H9 (cell line): ENCODE data around the gene COQ4. TPM values are rescaled to one million over a fixed set of nuclear protein-coding genes. Genes with fewer than 3 reads are reported as not detected.

ENCODE experiments used
- DNase-seq: peaks from one replicate; pipeline ENCODE4 v3.0.0-alpha.2; 2017
- H2AFZ ChIP-seq: one replicate; pipeline ENCODE4 v1.6.1; 2013; ENCODE audit warnings: mild to moderate bottlenecking, low read length, control low read depth, moderate library complexity
- H2AK5ac ChIP-seq: 2 replicates; pipeline ENCODE4 v1.6.1; 2013; ENCODE audit warnings: low read length, control low read depth, mixed read lengths; ENCODE audit not compliant: insufficient read length
- H2BK120ac ChIP-seq: one replicate; pipeline ENCODE4 v1.6.1; 2013; ENCODE audit warnings: low read depth, mild to moderate bottlenecking, low read length, control low read depth, inconsistent platforms; ENCODE audit not compliant: poor library complexity, severe bottlenecking
- H2BK12ac ChIP-seq: 2 replicates; pipeline ENCODE4 v1.6.1; 2013; ENCODE audit warnings: low read length, control low read depth, mixed read lengths, low read depth; ENCODE audit not compliant: insufficient read length
- H2BK15ac ChIP-seq: 2 replicates; pipeline ENCODE4 v1.6.1; 2013; ENCODE audit warnings: low read depth, low read length, control low read depth
- H2BK20ac ChIP-seq: one replicate; pipeline ENCODE4 v1.6.1; 2013; ENCODE audit warnings: low read depth, mild to moderate bottlenecking, low read length, control low read depth, inconsistent platforms; ENCODE audit not compliant: poor library complexity, severe bottlenecking
- H2BK5ac ChIP-seq: 2 replicates; pipeline ENCODE4 v1.6.1; 2013; ENCODE audit warnings: low read length, control low read depth, mixed read lengths; ENCODE audit not compliant: insufficient read length
- H3K14ac ChIP-seq: 2 replicates; pipeline ENCODE4 v1.6.1; 2013; ENCODE audit warnings: low read length, control low read depth; ENCODE audit not compliant: insufficient read depth
- H3K18ac ChIP-seq: 2 replicates; pipeline ENCODE4 v1.6.1; 2013; ENCODE audit warnings: low read depth, mild to moderate bottlenecking, mixed read lengths, low read length, control low read depth; ENCODE audit not compliant: insufficient read length
- H3K23ac ChIP-seq: 2 replicates; pipeline ENCODE4 v1.6.1; 2013; ENCODE audit warnings: low read length, control low read depth, mixed read lengths, low read depth; ENCODE audit not compliant: insufficient read length
- H3K23me2 ChIP-seq: 2 replicates; pipeline ENCODE4 v1.6.1; 2013; ENCODE audit warnings: low read depth, mild to moderate bottlenecking, mixed read lengths, low read length, control low read depth; ENCODE audit not compliant: insufficient read length, poor library complexity, severe bottlenecking
- H3K27ac ChIP-seq: 2 replicates; pipeline ENCODE4 v1.5.1; 2013; ENCODE audit warnings: low read length, control low read depth, mixed read lengths, low read depth; ENCODE audit not compliant: insufficient read length
- H3K27me3 ChIP-seq: 2 replicates; pipeline ENCODE4 v1.6.1; 2013; ENCODE audit warnings: low read length, control low read depth, inconsistent platforms; ENCODE audit not compliant: insufficient read depth
- H3K4ac ChIP-seq: 2 replicates; pipeline ENCODE4 v1.6.1; 2013; ENCODE audit warnings: low read depth, mild to moderate bottlenecking, control low read depth, inconsistent platforms, low read length, moderate library complexity
- H3K4me1 ChIP-seq: 2 replicates; pipeline ENCODE4 v1.6.1; 2013; ENCODE audit warnings: low read length, control low read depth, inconsistent platforms; ENCODE audit not compliant: insufficient read depth
- H3K4me2 ChIP-seq: 2 replicates; pipeline ENCODE4 v1.6.1; 2013; ENCODE audit warnings: low read length, control low read depth, mixed read lengths; ENCODE audit not compliant: insufficient read length, insufficient read depth
- H3K56ac ChIP-seq: 2 replicates; pipeline ENCODE4 v1.6.1; 2013; ENCODE audit warnings: low read depth, mild to moderate bottlenecking, mixed read lengths, low read length, control low read depth; ENCODE audit not compliant: insufficient read length
- H3K79me1 ChIP-seq: 2 replicates; pipeline ENCODE4 v1.6.1; 2013; ENCODE audit warnings: low read depth, mild to moderate bottlenecking, moderate library complexity, low read length, control low read depth, inconsistent platforms; ENCODE audit not compliant: insufficient read depth, poor library complexity, severe bottlenecking
- H3K79me2 ChIP-seq: 2 replicates; pipeline ENCODE4 v1.6.1; 2013; ENCODE audit warnings: low read length, control low read depth, inconsistent platforms; ENCODE audit not compliant: insufficient read depth
- H3K9ac ChIP-seq: 2 replicates; pipeline ENCODE4 v1.6.1; 2013; ENCODE audit warnings: low read length, control low read depth, mixed read lengths; ENCODE audit not compliant: insufficient read length; ENCODE audit errors: extremely low read depth
- H3K9me3 ChIP-seq: one replicate; pipeline ENCODE4 v1.6.1; 2013; ENCODE audit warnings: low read depth, low read length, inconsistent platforms; ENCODE audit not compliant: control insufficient read depth
- H3T11ph ChIP-seq: one replicate; pipeline ENCODE4 v1.6.1; 2013; ENCODE audit warnings: mild to moderate bottlenecking, low read length, control low read depth, inconsistent platforms
- H4K20me1 ChIP-seq: one replicate; pipeline ENCODE4 v1.6.1; 2013; ENCODE audit not compliant: control insufficient read depth, insufficient read length, insufficient read depth
- H4K5ac ChIP-seq: 2 replicates; pipeline ENCODE4 v1.6.1; 2013; ENCODE audit warnings: low read depth, mild to moderate bottlenecking, mixed read lengths, low read length, control low read depth; ENCODE audit not compliant: insufficient read length
- H4K8ac ChIP-seq: replicated peaks from 2 replicates; pipeline ENCODE4 v1.6.1; 2013; ENCODE audit warnings: low read length, control low read depth, mixed read lengths, low read depth; ENCODE audit not compliant: insufficient read length
- H4K91ac ChIP-seq: 2 replicates; pipeline ENCODE4 v1.6.1; 2013; ENCODE audit warnings: low read depth, mild to moderate bottlenecking, moderate library complexity, mixed read lengths, low read length, control low read depth; ENCODE audit not compliant: insufficient read length
- H3K27ac Mint-ChIP-seq, 3 experiments: 2 replicates in 2 of 3; 3 replicates in 1 of 3; pipeline ENCODE4 v1.8.0; 2020 to 2021; ENCODE audit warnings: mixed read lengths in 3 of 3, mild to moderate bottlenecking in 1 of 3, moderate library complexity in 1 of 3
- H3K27me3 Mint-ChIP-seq: 2 replicates; pipeline ENCODE4 v1.8.0; 2021; ENCODE audit warnings: low read depth, mild to moderate bottlenecking, moderate library complexity, mixed read lengths
- H3K36me3 Mint-ChIP-seq, 3 experiments: 2 replicates in 2 of 3; 3 replicates in 1 of 3; pipeline ENCODE4 v1.8.0; 2020 to 2021; ENCODE audit warnings: low read depth in 3 of 3, mixed read lengths in 3 of 3; ENCODE audit not compliant: insufficient read depth in 1 of 3
- H3K4me1 Mint-ChIP-seq, 2 experiments: 2 replicates each; pipeline ENCODE4 v1.8.0; 2020; ENCODE audit warnings: mixed read lengths in 2 of 2
- H3K4me3 Mint-ChIP-seq, 2 experiments: 2 replicates in 1 of 2; 3 replicates in 1 of 2; pipeline ENCODE4 v1.8.0; 2020 to 2021; ENCODE audit warnings: mild to moderate bottlenecking in 2 of 2, mixed read lengths in 2 of 2, moderate library complexity in 1 of 2
- H3K9me3 Mint-ChIP-seq, 2 experiments: 2 replicates in 1 of 2; 3 replicates in 1 of 2; pipeline ENCODE4 v1.8.0; 2020; ENCODE audit warnings: mild to moderate bottlenecking in 2 of 2, mixed read lengths in 2 of 2, moderate library complexity in 1 of 2
- WGBS: extraction: QIAGEN DNeasy Blood & Tissue Kit; methylation state at CpG from one replicate; pipeline ENCODE4 v1.1.7; 2013; ENCODE audit warnings: missing lambda C conversion rate, low lambda C conversion rate, mixed read lengths; ENCODE audit not compliant: insufficient read length; ENCODE audit errors: extremely low coverage; 5-methylcytosine and 5-hydroxymethylcytosine counted together
- total RNA-seq: library from RNA; stranded (reverse); gene quantifications from 2 replicates; pipeline ENCODE4 v1.2.1, GENCODE V29; 2021
- TF ChIP-seq, protein P1 (sequence below): fragments of 200-600 bp; sonication (generic); conservative IDR thresholded peaks from 3 replicates; pipeline ENCODE4 v1.8.0; 2021; ENCODE audit warnings: antibody characterized with exemption, mild to moderate bottlenecking

Gene COQ4
- total RNA-seq, 1 experiment from 2014 or later = 38.4 TPM

DNA sequence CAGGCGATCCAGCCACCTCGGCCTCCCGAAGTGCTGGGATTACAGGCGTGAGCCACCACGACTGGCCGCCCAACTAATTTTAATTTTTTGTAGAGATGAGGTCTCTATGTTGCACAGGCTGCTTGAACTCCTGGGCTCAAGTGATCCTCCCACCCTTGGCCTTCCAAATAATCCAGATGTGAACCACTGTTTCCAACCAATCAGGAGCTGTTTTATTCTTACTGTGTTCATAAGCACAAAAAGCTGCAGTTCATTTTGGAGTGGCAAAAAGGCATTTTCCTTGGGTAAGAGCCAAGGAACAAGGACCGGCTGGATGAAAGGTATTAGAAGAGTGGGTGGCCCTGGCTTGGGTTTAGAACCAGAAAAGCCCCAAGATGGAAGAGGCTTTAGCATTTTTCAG lies 12.5 kb downstream of the COQ4 start:
- peaks cover 0 to 13% (median 4%) of the 10 kb centered on the region in 3 experiments; a peak in 4 of 7 replicates for H3K36me3 Mint-ChIP-seq
- H3K27me3 ChIP-seq = no peaks in the 10 kb centered on the region
- DNase-seq = no peak
- no peak overlapping the region for H2BK120ac ChIP-seq
- no peaks in the 10 kb centered on the region for H3K27me3 Mint-ChIP-seq
- H3K4me3 Mint-ChIP-seq = no peak overlapping the region
- WGBS = no CpG with 5 or more reads among the region's 7 CpGs
- no peak overlapping the region for H3K27ac ChIP-seq
- H2AK5ac ChIP-seq = no peak overlapping the region
- no peak overlapping the region for H3K14ac ChIP-seq
- no peak overlapping the region; a peak in 1 of 7 replicates for H3K27ac Mint-ChIP-seq
- no peaks in the 10 kb centered on the region for H3K79me2 ChIP-seq
- no peak overlapping the region for H2BK12ac ChIP-seq
- H3K9ac ChIP-seq = no peak overlapping the region
- H4K5ac ChIP-seq = no peak overlapping the region
- H4K8ac ChIP-seq = no peak overlapping the region
- no peak overlapping the region for H2AFZ ChIP-seq
- no peak overlapping the region for H3K4me2 ChIP-seq
- H3K79me1 ChIP-seq = no peaks in the 10 kb centered on the region
- no peak overlapping the region for H4K91ac ChIP-seq
- H2BK20ac ChIP-seq = no peak overlapping the region
- TF ChIP-seq, protein P1, sequence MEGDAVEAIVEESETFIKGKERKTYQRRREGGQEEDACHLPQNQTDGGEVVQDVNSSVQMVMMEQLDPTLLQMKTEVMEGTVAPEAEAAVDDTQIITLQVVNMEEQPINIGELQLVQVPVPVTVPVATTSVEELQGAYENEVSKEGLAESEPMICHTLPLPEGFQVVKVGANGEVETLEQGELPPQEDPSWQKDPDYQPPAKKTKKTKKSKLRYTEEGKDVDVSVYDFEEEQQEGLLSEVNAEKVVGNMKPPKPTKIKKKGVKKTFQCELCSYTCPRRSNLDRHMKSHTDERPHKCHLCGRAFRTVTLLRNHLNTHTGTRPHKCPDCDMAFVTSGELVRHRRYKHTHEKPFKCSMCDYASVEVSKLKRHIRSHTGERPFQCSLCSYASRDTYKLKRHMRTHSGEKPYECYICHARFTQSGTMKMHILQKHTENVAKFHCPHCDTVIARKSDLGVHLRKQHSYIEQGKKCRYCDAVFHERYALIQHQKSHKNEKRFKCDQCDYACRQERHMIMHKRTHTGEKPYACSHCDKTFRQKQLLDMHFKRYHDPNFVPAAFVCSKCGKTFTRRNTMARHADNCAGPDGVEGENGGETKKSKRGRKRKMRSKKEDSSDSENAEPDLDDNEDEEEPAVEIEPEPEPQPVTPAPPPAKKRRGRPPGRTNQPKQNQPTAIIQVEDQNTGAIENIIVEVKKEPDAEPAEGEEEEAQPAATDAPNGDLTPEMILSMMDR = no peak
- no peak overlapping the region for H2BK15ac ChIP-seq
- H3K9me3 Mint-ChIP-seq = no peaks in the 10 kb centered on the region
- H3K18ac ChIP-seq = no peak overlapping the region
- H3K56ac ChIP-seq = no peak overlapping the region
- no peak overlapping the region for H3K4ac ChIP-seq
- no peaks in the 10 kb centered on the region for H3K9me3 ChIP-seq
- no peak overlapping the region for H3T11ph ChIP-seq
- H3K23ac ChIP-seq = no peak overlapping the region
- H3K4me1 Mint-ChIP-seq = no peaks in the 10 kb centered on the region
- H2BK5ac ChIP-seq = no peak overlapping the region
- no peaks in the 10 kb centered on the region for H4K20me1 ChIP-seq
- no peaks in the 10 kb centered on the region for H3K23me2 ChIP-seq
- no peaks in the 10 kb centered on the region for H3K4me1 ChIP-seq
